NT2/D1 (cell line): ENCODE results near the gene MAMDC4.

ENCODE experiments used
- SUZ12 ChIP-seq: IDR thresholded peaks from 2 replicates; pipeline ENCODE4 v1.6.1; 2011; ENCODE audit not compliant: insufficient read length, insufficient read depth; ENCODE audit errors: extremely low read depth
- YY1 ChIP-seq: IDR thresholded peaks from 2 replicates; pipeline ENCODE4 v1.6.1; 2011; ENCODE audit not compliant: insufficient read length, insufficient read depth
- ZNF274 ChIP-seq: IDR thresholded peaks from 2 replicates; pipeline ENCODE4 v1.6.1; 2011; ENCODE audit warnings: mild to moderate bottlenecking, low read depth, low read length

DNA sequence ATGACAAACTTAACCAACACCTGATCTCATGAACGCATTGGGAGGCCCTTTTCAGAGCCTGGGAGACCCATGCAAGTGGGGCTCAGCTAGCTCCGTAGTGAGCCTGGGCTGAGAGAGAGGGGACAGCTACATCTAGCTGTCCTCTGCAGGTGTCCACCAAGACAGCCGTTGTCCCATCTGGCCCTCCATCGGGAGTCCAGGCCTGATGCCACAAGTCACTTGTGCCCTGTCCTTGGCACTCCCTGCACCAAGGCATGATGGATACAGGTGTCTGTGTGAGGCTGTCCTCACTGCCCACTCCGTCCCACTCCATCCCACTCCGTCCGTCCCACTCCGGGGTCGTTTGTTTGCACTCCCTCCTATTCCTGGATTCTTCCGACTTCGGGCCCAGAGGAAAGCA lies 16.5 kb downstream of the MAMDC4 start:
- no peak for TF ChIP-seq SUZ12
- TF ChIP-seq ZNF274, result no peak
- no peak for TF ChIP-seq YY1
